Activated T-cell treated with anti-CD3 and anti-CD28 coated beads, Interleukin-2, amount 50 U/mL, for 24 hours (primary cell): ENCODE results near the gene TNK2.
"Not testable (repeated sequence)": the region's sequence is repeated elsewhere in the genome, so short reads cannot be mapped to it uniquely, and the experiment has no call there.

Experiments
- DNase-seq: peaks from one replicate; pipeline ENCODE4 v3.0.0-alpha.2; 2020
- H3K27ac Mint-ChIP-seq: 2 replicates; pipeline ENCODE4 v1.8.0; 2020; ENCODE audit warnings: mild to moderate bottlenecking, mixed read lengths
- H3K27me3 Mint-ChIP-seq: 2 replicates; pipeline ENCODE4 v1.8.0; 2020; ENCODE audit warnings: mixed read lengths
- H3K36me3 Mint-ChIP-seq: 2 replicates; pipeline ENCODE4 v1.8.0; 2020; ENCODE audit warnings: low read depth, mixed read lengths
- H3K4me1 Mint-ChIP-seq: 2 replicates; pipeline ENCODE4 v1.8.0; 2020; ENCODE audit warnings: low read depth, mixed read lengths
- H3K4me3 Mint-ChIP-seq: 2 replicates; pipeline ENCODE4 v1.8.0; 2020; ENCODE audit warnings: mild to moderate bottlenecking, moderate library complexity, mixed read lengths
- H3K9me3 Mint-ChIP-seq: 2 replicates; pipeline ENCODE4 v1.8.0; 2020; ENCODE audit warnings: mixed read lengths

The TNK2 gene

GRCh38 chr3:195907934-195908693, at the start of gene TNK2:
Gene TNK2, minus strand, starts transcription at chr3:195908551. Its CDS starts 19,963 bp downstream, at chr3:195888588.
- peak; percentile 75 for DNase-seq

GRCh38 chr3:195956577-195956976, 48.2 kb upstream of the TNK2 start:
- no peaks in the 10 kb centered on the region for H3K27me3 Mint-ChIP-seq
- no peak overlapping the region for H3K4me3 Mint-ChIP-seq
- peaks cover 35% of the 10 kb centered on the region for H3K4me1 Mint-ChIP-seq
- no peaks in the 10 kb centered on the region for H3K9me3 Mint-ChIP-seq
- peaks cover 48% of the 10 kb centered on the region for H3K36me3 Mint-ChIP-seq
- DNase-seq: no peak
- H3K27ac Mint-ChIP-seq: peak overlapping the region; percentile 78

More at GRCh38 chr3:195907934-195908693, at the start of gene TNK2:
- no peaks in the 10 kb centered on the region for H3K27me3 Mint-ChIP-seq
- H3K27ac Mint-ChIP-seq: peak within 1 kb of the TSS; percentile 100
- no peaks in the 10 kb centered on the region for H3K9me3 Mint-ChIP-seq
- peaks cover 59% of the 10 kb centered on the region for H3K4me1 Mint-ChIP-seq
- peak within 1 kb of the TSS; percentile 91 for H3K4me3 Mint-ChIP-seq
- H3K36me3 Mint-ChIP-seq: peaks cover 16% of the 10 kb centered on the region

- Mint-ChIP-seq H3K36me3 (peaks cover 50% of the 10 kb centered on the region), H3K27ac (peak overlapping the region; percentile 91), H3K4me3 (peak overlapping the region; percentile 66)
These were observed 47.1 kb upstream of the TNK2 start for GRCh38 chr3:195955416-195955841.

GRCh38 chr3:195954752-195955119, 46.4 kb upstream of the TNK2 start:
- Mint-ChIP-seq H3K4me3 (peak overlapping the region; percentile 85), H3K4me1 (peaks cover 52% of the 10 kb centered on the region), H3K36me3 (peaks cover 51% of the 10 kb centered on the region), H3K27ac (peak overlapping the region; percentile 94)
- DNase-seq: peak; percentile 80
- not testable (repeated sequence) for H3K27me3 Mint-ChIP-seq, H3K9me3 Mint-ChIP-seq

More at GRCh38 chr3:195955416-195955841, 47.1 kb upstream of the TNK2 start:
- peak; percentile 68 for DNase-seq
- H3K27me3 Mint-ChIP-seq, H3K9me3 Mint-ChIP-seq: not testable (repeated sequence)
- H3K4me1 Mint-ChIP-seq: peaks cover 46% of the 10 kb centered on the region

- Mint-ChIP-seq H3K4me1 (peaks cover 51% of the 10 kb centered on the region), H3K36me3 (peaks cover 49% of the 10 kb centered on the region), H3K4me3 (peak overlapping the region; percentile 85), H3K27ac (peak overlapping the region; percentile 94)
- H3K9me3 Mint-ChIP-seq, H3K27me3 Mint-ChIP-seq: not testable (repeated sequence)
- peak; percentile 84 for DNase-seq
These were observed 45.9 kb upstream of the TNK2 start for GRCh38 chr3:195954052-195954751.

- not testable (repeated sequence) for H3K27me3 Mint-ChIP-seq, H3K27ac Mint-ChIP-seq, H3K9me3 Mint-ChIP-seq, DNase-seq, H3K4me3 Mint-ChIP-seq
- H3K4me1 Mint-ChIP-seq: peaks cover 46% of the 10 kb centered on the region
- peaks cover 48% of the 10 kb centered on the region for H3K36me3 Mint-ChIP-seq
These were observed 44.2 kb upstream of the TNK2 start for GRCh38 chr3:195952590-195952989.

DNA sequence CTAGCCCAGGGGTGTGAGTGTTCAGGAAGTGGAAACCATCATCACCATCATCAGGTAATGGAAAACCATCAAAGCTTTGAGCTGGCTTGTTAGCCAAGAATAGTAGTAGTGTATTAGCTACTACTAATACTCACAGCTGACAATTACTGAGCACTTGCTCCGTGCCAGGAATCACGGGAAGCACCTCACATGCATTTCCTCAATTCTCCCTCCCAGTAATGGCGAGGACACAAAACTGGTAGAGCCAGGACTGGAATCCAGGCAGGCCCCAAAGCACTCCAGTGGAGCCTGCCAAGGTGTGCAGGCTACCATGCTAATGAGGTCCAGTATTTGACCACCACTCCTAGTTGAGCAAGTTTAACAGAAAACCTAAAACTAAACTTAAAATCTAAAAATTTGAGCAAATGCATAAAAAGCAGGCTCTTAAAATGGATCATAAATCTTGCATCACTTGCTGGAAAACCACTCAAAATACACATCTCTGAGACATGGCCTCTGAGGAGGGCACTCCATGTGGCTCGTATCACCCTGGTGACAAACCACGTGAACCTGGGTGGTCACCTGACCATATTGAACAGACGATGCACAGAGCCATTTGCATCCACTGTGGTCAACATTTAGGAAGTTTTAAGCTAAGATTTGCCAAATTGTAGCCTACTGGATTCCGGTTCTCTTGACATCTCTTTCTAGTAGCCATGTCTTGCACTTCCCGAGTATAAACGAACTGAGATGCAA, 43.3 kb upstream of the TNK2 start:
- H3K4me3 Mint-ChIP-seq: peak overlapping the region; percentile 27
- H3K9me3 Mint-ChIP-seq, H3K27me3 Mint-ChIP-seq, DNase-seq, H3K27ac Mint-ChIP-seq: not testable (repeated sequence)
- peaks cover 46% of the 10 kb centered on the region for H3K36me3 Mint-ChIP-seq
- H3K4me1 Mint-ChIP-seq: peaks cover 43% of the 10 kb centered on the region

DNA sequence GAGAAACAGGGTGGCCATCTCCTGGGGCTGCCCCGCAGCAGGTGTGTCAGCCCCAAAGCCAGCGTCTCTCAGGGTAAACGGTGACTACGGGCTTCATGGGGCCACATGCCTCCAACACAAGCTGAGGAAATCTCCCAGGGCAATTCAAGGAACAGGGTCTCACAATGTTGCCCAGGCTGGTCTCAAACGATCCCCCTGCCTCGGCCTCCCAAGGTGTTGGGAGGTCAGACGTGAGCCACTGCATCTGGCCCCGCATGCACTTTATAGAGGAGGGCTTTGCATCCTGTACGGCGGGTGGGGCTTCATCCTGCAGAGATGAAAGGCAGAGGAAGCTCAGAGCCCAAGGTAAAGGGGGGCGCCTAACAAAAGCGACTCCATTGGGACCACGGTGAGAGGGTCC, 42.4 kb upstream of the TNK2 start:
- peak overlapping the region; percentile 55 for H3K27ac Mint-ChIP-seq
- H3K36me3 Mint-ChIP-seq: peaks cover 41% of the 10 kb centered on the region
- DNase-seq, H3K4me3 Mint-ChIP-seq, H3K9me3 Mint-ChIP-seq, H3K27me3 Mint-ChIP-seq: not testable (repeated sequence)
- H3K4me1 Mint-ChIP-seq: peaks cover 34% of the 10 kb centered on the region

- peak overlapping the region; percentile 55 for H3K27ac Mint-ChIP-seq
- H3K27me3 Mint-ChIP-seq: not testable (repeated sequence)
These were observed 41.8 kb upstream of the TNK2 start for GRCh38 chr3:195950164-195950563.

GRCh38 chr3:195946910-195947699, 38.8 kb upstream of the TNK2 start:
- H3K36me3 Mint-ChIP-seq: peaks cover 66% of the 10 kb centered on the region
- not testable (repeated sequence) for DNase-seq, H3K4me3 Mint-ChIP-seq, H3K27me3 Mint-ChIP-seq, H3K27ac Mint-ChIP-seq, H3K9me3 Mint-ChIP-seq
- H3K4me1 Mint-ChIP-seq: peaks cover 24% of the 10 kb centered on the region

More at GRCh38 chr3:195950164-195950563, 41.8 kb upstream of the TNK2 start:
- Mint-ChIP-seq H3K4me1 (peaks cover 31% of the 10 kb centered on the region), H3K36me3 (peaks cover 41% of the 10 kb centered on the region)
- H3K4me3 Mint-ChIP-seq, H3K9me3 Mint-ChIP-seq, DNase-seq: not testable (repeated sequence)

GRCh38 chr3:195941265-195941815, 33.0 kb upstream of the TNK2 start:
- not testable (repeated sequence) for DNase-seq, H3K4me3 Mint-ChIP-seq, H3K27ac Mint-ChIP-seq, H3K27me3 Mint-ChIP-seq, H3K4me1 Mint-ChIP-seq, H3K9me3 Mint-ChIP-seq
- H3K36me3 Mint-ChIP-seq: peaks cover 60% of the 10 kb centered on the region

DNA sequence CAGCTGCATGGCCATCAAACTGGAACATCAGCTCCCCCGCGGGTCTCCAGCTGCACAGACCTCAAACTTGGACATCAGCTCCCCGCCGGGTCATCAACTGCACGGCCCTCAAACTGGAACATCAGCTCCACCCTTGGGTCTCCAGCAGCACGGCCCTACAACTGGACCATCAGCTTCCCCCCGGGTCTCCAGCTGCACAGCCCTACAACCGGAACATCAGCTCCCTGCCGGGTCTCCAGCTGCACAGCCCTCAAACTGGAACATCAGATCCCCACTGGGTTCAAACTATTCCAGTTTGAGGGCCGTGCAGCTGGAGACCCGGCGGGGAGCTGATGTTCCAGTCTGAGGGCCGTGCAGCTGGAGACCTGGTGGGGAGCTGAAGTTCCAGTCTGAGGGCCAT, 32.5 kb upstream of the TNK2 start:
- not testable (repeated sequence) for H3K27me3 Mint-ChIP-seq, DNase-seq, H3K4me3 Mint-ChIP-seq, H3K27ac Mint-ChIP-seq, H3K4me1 Mint-ChIP-seq, H3K9me3 Mint-ChIP-seq
- H3K36me3 Mint-ChIP-seq: peaks cover 60% of the 10 kb centered on the region

GRCh38 chr3:195939526-195940470, 31.4 kb upstream of the TNK2 start:
- not testable (repeated sequence) for H3K9me3 Mint-ChIP-seq, H3K4me3 Mint-ChIP-seq, H3K4me1 Mint-ChIP-seq, DNase-seq, H3K27ac Mint-ChIP-seq, H3K27me3 Mint-ChIP-seq
- peaks cover 54% of the 10 kb centered on the region for H3K36me3 Mint-ChIP-seq
